ENCODE results near the gene IL2RG.

Gene IL2RG

DNA sequence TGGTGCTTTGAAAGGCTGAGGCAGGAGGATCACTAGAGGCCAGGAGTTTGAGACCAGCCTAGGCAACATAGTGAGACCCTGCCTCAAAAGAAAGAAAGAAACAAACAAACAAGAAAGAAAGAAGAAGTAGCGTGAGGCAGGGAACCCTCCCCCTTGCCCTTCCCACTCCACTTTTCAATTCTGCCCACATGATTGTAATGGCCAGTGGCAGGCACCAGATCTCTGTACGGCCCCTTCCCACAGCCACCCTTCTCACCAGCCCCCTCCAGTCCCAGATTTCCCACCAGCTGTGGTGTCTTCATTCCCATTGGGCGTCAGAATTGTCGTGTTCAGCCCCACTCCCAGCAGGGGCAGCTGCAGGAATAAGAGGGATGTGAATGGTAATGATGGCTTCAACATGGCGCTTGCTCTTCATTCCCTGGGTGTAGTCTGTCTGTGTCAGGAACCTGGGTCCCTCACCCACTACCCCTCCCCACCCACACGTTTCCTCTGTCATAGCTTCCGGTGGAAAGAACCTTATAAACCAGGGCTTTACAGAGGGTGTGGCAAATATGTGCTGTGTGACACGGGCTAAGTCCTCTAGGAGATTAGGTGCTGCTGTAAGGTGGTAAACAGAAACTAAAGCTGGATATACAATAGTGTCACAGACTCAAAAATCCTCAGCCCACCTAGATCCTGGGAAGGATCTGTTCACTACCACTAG, at the start of gene IL2RG:
TSS of gene IL2RG (minus strand) at position 437 of the 703 bp plus-strand sequence. CDS start at position 399, 38 bp downstream.
- no peak for DNase-seq (ENCODE audit: low read depth)

DNA sequence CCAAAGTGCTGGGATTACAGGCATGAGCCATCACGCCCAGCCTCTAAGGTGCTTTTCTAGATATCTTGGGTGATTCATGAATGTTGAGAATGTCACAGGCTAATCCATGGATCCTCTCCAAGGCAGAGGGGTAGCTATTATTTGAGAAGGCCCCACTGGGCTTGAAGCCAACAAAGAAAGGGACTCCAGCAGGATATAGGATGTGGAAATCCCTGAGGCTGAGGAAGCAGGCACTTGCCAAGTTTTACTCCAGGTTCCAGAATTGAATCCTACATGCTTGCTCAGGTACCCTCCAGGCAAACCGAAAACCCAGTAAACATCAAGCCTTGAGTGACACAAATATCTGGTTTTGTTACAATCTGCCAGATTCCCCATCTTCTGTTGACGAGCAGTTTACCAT, 49.1 kb upstream of the IL2RG start:
- no peak for DNase-seq (ENCODE audit: low read depth)

DNA sequence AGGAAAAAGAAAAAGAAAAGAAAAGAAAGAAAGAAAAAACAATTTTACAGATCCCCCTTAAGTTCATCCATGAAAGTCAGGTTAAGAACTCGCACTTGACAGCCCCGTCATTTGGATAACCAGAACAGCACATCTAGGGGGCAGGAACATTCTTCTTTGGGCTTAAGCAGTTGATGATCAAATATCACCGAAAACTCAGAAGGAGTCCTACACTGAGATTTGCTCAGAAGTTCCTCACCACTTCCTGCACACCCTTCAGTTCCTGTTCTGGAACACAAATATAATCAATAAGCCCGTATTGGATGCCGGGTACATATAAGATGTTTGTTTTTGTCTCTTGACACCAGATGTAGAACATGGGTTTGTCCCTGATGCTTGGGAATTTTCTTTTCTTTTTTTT, 48.0 kb upstream of the IL2RG start:
- DNase-seq (ENCODE audit: low read depth), result no peak

DNA sequence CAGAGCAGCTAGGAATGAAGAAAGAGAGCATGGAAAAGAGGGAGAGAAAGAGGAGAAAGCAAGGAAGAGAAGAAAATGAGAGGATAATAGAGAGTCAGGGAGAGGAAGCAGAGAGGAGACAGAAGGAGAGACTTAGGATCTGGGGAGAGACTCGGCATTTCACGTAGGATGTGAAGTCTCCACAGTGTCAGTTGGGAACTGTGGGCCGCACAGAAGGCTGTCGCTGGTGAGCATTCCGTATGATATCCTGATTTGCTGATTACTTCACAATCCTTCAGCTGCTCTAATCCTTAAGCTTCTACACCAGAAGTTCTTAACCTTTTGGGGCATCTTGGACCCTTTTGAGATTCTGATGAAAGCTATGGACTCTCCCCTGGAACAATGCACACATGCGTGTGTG, 47.2 kb upstream of the IL2RG start:
- no peak for DNase-seq (ENCODE audit: low read depth)

DNA sequence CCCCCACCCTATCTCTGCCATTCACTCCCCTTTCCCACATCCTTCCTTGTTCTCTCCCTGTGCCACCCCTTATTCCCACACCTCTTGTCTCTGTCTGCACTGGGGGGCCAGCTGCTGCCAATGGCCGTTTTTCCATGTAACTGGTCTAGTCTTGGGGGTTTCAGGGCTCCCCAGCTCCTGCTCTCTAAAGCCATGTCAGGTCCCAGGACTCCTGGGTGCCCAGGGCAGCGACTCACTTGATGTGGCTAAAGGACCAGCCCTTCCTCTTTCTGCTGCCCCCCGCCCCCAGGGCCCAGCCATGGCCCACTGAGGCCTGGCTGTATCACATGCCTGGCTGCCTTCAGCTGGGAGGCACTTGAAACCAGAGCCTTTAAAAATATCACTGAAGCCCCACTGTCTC, 43.3 kb upstream of the IL2RG start:
- no peak for DNase-seq (ENCODE audit: low read depth)

DNA sequence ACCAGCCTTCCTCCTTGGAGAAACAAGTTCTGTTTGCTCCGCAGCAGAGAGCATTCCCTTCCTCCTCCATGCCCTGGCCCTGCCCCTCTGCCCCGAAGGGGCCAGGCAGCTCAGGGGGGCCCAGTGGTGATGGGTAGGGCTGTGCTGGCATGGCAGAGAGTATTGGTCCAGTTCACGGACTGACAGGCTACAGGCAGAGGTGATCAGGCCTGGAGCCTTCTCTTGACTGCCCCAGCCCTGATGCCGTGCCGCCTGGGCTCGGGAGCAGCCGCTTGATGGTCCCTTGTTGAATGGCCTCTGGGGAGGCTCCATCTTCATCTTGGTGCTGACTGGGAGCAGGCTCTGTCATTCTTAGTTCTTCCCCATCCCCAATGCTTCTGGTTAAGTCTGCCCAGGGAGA, 42.8 kb upstream of the IL2RG start:
- no peak for DNase-seq (ENCODE audit: low read depth)

DNA sequence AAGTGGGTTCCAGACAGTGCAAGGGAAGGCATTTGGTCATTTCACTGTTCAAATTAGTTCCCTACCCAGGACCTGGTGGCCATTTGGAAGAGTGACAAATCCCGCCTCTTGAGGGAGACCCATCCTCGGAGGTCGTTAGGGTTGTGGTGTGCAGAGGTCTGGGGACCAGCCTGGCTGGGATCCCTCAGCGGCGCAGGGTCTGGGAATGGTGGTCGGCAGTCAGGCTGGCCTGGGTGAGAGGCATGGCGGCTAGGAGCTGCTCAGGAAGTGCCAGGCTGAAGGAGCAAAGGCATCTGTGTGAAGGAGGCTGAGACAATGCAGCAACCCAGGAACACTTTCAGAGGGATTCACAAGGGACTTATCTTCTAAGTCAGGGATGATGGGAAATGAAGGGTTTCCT, 40.0 kb upstream of the IL2RG start:
- no peak for DNase-seq (ENCODE audit: low read depth)

DNA sequence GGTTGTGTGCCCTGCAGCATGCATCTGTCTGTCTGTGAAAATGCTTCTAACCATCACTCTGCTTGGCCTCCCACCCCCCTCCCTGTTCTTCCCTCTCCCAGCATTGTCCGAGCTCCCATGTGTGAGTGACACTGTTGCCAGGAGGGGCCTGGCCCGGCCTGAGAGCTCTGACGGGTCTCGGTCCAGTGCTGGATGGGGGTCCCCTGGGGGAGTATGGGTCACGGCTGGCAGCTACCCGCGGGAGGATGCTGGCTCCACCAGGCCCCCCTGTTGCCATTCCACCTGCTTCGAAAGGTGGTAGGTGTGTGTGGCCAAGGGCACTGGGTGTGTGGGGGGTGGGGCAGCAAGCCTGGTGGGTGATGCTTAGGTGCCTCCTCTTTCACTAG, 36.9 kb upstream of the IL2RG start:
- no peak for DNase-seq (ENCODE audit: low read depth)

DNA sequence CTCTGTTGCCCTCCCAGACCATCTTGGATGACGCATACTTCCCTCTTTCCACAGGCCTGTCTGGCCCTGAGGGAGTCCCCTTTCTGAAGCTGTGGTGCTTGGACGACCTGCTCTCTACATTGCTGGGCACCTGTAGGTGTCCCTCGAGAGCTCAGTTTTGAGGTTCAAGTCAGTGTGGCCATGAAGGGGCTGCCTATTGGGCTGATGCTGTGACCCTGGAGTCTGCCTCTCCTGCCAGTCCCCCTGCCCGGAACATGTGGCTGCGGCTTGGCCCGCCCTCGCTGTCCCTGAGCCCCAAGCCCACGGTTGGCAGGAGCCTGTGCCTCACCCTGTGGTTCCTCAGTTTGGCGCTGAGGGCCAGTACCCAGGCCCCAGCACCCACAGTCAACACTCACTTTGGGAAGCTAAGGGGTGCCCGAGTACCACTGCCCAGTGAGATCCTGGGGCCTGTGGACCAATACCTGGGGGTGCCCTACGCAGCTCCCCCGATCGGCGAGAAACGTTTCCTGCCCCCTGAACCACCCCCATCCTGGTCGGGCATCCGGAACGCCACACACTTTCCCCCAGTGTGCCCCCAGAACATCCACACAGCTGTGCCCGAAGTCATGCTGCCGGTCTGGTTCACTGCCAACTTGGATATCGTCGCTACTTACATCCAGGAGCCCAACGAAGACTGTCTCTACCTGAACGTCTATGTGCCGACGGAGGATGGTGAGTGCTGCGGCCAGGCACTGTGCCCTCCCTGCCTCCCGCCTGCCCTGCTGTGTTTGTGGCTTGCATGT, 36.3 kb upstream of the IL2RG start:
- no peak for DNase-seq (ENCODE audit: low read depth)

DNA sequence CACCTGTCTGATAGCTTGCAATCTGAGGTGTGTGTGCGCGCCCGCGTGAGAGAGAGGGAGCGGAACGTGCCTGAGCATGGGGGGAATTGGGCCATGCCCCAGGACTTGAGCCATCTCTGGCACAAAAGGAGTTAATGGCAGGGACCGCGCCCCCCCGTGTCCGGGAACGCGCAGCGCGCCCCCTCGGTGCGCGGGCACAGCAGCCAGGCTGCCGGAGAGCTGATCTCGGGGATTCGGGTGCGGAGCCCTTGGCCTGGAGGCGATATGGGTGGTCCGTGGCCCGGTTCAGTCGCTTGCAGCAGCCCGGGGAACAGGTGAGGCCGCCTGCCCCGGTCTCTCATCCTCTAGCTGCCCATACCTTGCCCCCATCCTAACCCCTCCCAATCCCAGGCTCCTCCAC, 33.3 kb upstream of the IL2RG start, which contains the start of gene NLGN3:
TSS of gene NLGN3 (plus strand) at position 191 of the 400 bp plus-strand sequence. CDS start 2,909 bp downstream, outside the sequence.
- DNase-seq (ENCODE audit: low read depth), result no peak

DNA sequence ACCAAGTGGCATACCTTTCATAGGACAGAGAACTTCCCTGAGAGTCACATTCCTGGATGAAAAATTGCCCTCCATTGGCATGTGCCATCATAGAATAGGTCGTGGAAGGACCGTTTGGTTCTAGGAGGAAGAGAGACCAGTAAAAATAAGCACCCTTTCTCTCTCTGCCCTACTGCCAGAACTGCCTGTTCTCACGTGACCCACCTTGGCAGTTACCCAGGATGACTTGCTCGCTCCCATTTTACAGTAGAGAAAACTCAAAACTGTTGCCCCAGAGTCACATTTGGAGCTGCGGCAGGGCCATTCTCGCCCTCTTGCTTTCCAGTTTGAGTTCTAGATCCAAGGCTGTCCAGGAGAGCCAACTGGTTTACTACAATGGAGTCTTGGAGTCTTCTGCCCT, 32.1 kb upstream of the IL2RG start:
- DNase-seq (ENCODE audit: low read depth), result peak; percentile 44

DNA sequence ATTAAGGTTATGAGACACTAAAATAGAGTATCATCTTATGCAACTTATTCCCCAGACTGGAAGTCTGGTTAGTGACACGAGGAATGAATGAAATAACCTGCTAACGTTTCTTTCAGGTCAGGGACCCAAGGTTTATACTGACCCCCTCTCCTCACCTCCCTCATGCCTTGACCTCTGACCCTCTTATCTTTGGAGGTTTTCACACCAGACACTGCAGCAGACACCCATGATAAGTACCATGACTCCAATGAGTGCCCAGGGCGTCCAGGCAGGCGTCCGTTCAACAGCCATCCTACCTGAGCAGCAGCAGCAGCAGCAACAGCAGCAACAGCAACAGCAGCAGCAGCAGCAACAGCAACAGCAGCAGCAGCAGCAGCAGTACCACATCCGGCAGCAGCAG, 29.1 kb upstream of the IL2RG start:
- DNase-seq (ENCODE audit: low read depth), result no peak

DNA sequence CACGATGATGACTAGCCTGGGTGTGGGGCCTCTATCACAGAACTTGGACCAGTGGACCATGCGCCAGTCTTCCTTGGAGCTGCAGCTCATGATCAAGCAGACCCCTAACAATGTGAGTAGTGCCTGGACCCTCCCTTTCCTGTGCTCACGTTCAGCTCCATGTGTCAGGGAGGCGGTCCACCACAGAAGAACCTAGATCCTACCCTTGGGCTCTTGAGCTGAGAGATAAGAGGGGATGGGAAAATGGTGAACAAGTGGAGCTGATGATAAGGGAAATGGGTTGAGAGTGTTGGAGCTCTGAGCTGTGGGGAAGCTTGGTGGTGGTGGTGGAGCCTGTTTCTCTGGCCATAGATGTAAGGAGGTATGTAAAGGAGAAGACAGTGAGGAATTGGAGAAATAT, 20.1 kb upstream of the IL2RG start:
- DNase-seq (ENCODE audit: low read depth), result no peak

DNA sequence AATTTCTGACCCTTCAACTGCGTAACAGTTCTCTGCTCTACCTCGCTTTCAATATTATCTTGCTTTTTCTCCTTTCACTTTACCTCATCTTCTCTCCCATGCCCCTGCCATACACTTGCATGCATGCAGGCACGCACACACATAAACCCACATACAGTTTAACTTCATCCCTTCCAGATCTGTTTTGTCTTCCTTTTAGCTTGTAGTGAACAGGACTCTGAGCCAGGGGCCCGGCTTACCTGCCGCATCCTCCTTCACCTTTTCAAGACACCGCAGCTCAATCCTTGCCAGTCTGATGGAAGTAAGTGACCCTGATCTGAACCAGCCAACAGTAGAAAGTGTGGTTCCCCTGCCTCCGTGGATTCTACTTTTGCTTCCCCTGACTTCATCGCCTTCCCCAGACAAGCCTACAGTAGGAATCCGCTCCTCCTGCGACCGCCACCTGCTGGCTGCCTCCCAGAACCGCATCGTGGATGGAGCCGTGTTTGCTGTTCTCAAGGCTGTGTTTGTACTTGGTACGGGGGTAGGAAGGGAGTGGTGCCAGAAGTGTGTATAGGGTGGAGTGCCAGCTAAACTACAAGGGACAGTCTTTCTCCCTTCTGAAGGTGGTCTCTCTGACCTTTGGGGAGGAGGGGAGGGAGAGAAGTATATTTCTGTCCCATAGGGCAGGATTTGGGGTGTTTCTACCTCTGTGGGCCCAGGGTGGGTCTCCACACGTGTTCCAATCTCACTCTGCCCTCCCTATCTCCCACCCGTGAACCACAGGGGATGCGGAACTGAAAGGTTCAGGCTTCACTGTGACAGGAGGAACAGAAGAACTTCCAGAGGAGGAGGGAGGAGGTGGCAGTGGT, 17.8 kb upstream of the IL2RG start:
- DNase-seq (ENCODE audit: low read depth), result peak; percentile 65

DNA sequence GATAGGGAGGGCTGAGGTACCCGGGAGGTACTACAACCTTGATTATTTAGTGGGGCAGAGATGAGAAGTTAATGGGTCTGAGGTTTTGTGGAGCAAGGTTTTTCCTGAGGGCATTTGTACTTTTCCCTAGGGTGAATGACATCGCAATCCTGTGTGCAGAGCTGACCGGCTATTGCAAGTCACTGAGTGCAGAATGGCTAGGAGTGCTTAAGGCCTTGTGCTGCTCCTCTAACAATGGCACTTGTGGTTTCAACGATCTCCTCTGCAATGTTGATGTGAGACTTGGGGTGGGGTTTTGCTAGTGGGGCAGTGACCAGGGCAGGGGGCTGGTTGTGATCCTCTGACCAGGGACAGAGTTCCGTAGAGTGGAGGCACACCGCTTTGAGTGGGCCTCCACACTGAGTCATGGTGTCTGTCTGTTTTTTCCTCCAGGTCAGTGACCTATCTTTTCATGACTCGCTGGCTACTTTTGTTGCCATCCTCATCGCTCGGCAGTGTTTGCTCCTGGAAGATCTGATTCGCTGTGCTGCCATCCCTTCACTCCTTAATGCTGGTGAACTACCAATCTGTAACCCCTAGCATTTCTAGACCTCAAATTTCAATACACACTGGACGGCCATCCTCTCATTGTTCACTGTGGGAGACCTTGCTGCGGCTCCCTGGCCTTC, 16.9 kb upstream of the IL2RG start:
- peak; percentile 64 for DNase-seq (ENCODE audit: low read depth)

DNA sequence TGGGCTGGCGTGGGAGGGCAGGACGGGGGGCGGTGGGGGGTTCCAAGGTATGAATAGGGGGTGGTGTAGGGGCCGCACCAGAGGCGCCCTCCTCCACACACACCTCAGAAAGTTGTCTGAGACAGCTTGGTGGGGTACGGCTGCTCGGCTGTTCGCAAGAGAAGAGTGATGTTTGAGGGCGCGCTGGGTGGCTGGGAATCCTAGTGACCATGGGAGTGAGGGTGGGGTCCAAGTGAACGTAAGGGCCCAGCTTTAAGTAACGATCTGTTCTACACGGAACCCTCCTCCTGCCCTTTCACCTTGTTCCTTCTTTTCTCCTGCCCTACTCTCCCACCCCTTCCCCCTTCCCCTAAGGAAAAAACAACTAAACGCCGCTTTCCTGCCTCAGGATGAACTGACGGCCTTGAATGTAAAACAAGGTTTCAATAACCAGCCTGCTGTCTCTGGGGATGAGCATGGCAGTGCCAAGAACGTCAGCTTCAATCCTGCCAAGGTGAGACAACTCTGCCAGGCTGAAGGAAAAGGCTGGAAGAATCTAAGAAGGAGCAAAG, 7.7 kb upstream of the IL2RG start:
- DNase-seq (ENCODE audit: low read depth), result no peak

DNA sequence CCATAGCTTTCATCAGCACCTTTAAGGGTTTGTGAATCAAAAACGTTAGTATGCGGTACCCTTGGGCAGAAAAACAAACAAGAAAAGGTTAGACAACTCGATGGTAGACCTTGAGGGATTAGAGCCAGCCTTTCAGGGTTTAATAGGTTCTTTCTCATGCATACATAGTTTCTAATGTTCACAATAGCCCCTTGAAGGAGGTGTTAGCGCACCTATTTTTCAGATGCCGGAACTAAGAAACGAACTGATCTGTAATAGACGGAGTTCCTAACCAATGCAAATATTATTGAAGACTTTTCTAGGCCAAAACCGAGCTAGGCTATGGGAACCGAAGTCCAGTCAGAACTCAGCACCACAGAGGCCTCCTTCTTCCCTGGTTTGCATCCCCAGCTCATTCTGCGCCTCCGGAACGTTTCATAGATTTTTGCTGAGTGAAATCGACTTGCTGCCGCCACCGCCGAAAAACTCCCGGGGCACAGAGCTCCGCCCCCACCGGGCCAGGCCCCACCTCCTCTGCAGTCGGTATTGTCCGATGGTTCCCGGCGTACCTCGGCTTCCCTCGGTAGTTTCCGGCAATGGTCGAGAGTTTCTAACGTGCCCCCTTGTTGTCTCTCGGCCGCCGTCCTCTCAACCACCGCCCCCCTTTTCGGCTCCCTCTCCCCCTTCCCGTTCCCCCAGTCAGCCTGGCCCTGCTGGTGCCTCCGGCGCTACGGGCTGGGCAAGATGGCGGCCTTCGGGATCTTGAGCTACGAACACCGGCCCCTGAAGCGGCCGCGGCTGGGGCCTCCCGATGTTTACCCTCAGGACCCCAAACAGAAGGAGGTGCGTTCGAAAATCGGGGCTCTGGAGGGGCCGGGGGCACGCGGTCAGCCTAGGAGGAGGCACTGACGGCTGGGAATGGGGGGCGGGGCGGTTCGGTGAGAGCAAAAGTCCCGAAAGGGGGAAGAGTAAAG, 6.9 kb upstream of the IL2RG start, which contains the start of gene MED12:
TSS of gene MED12 (plus strand) at position 565 of the 953 bp plus-strand sequence. CDS start at position 724, 159 bp downstream.
- peak; percentile 85 for DNase-seq (ENCODE audit: low read depth)

DNA sequence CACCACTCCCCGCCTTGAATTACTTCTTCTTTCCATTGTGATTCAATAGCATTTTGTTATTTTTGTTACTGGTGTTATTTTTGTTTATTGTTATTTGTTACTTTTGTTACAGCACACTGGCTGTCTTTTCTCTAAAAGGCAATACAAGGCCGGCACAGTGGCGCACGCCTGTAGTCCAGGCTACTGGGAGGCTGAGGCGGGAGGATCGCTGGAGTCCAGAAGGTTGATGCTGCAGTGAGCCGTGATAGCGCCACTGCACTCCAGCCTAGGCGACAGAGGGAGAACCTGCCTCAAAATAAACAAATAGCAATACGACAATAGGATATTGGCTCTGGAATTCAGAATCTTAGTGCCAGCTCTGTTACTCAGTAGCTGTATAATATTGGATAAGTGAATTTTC, 6.0 kb upstream of the IL2RG start:
- DNase-seq (ENCODE audit: low read depth), result no peak

DNA sequence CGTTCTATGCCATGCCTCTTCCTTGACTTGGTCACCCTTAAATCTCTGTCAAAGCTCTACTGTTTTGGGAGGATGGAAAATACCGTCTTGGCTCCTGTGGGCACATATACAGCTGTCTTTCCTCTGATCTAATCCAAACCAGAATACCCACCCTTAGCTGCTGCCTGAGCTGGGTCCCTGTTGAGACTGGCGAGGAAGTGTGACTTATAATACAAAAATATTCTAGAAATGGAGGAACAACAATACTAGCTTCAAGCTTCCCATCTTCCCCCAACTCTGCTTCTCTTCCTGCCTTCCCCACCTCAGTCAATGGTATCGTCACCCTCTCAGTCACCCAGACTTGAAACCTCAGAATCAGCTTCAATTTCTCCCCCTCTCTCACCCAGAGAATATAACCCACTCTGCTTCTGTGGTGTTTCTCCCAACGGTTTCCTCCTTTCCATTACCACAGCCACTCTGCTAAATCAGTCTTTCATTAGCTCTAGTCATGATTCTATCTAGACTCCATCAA, 599 bp upstream of the IL2RG start:
- DNase-seq (ENCODE audit: low read depth), result no peak

DNA sequence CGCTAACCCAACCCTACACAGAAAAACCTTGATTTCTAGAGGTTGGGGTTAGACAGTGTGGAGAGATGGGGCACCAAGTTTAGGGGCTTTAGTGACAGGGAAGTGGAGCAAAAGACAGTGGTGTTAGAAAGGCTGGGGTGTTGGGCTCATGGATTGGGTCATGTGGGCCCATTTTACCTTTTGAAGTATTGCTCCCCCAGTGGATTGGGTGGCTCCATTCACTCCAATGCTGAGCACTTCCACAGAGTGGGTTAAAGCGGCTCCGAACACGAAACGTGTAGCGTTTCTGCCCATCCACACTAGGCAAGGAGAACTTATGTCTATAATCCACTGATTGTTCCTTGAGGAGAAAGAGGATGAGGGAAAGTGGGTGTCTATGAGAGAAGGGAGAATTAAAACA, 2.3 kb downstream of the IL2RG start:
- DNase-seq (ENCODE audit: low read depth), result no peak
